GM18868 (cell line): ENCODE results near the gene AMPD1.

ENCODE experiments used
- ATAC-seq: cut with Tn5 transposase; IDR thresholded peaks from one replicate; pipeline ENCODE4 v1.9.1; 2021; ENCODE audit warnings: mild to moderate bottlenecking, moderate library complexity; ENCODE audit not compliant: unreplicated experiment

Gene AMPD1

GRCh38 chr1:114695430-114696058 is at the start of gene AMPD1:
Gene AMPD1 (minus strand): TSS chr1:114695546. CDS start chr1:114695471, 75 bp downstream.
- ATAC-seq = no peak

- no peak for ATAC-seq
These were observed 46.8 kb upstream of the AMPD1 start for GRCh38 chr1:114741963-114742746.

GRCh38 chr1:114740331-114740730 is 45.0 kb upstream of the AMPD1 start:
- ATAC-seq = no peak

- ATAC-seq = no peak
These were observed 42.0 kb upstream of the AMPD1 start for GRCh38 chr1:114737314-114737849.

GRCh38 chr1:114735479-114735878 is 40.1 kb upstream of the AMPD1 start:
- ATAC-seq = no peak

- ATAC-seq = no peak
These were observed 34.4 kb upstream of the AMPD1 start for GRCh38 chr1:114729782-114730181.

- ATAC-seq = no peak
These were observed 33.2 kb upstream of the AMPD1 start for GRCh38 chr1:114728553-114728952.

GRCh38 chr1:114725230-114725629 is 29.9 kb upstream of the AMPD1 start:
- ATAC-seq = no peak

- no peak for ATAC-seq
These were observed 28.6 kb upstream of the AMPD1 start for GRCh38 chr1:114723915-114724314.

GRCh38 chr1:114723457-114723856 is 28.1 kb upstream of the AMPD1 start:
- no peak for ATAC-seq

- no peak for ATAC-seq
These were observed 25.1 kb upstream of the AMPD1 start for GRCh38 chr1:114720492-114720891.

- no peak for ATAC-seq
These were observed 24.1 kb upstream of the AMPD1 start for GRCh38 chr1:114719424-114719787.

GRCh38 chr1:114718661-114719423 is 23.5 kb upstream of the AMPD1 start:
- ATAC-seq = no peak

GRCh38 chr1:114716304-114717170 is 21.2 kb upstream of the AMPD1 start, which contains the start of gene NRAS:
Gene NRAS (minus strand): TSS chr1:114716771. CDS start chr1:114716160, 611 bp downstream.
- peak; percentile 95 for ATAC-seq

- ATAC-seq = peak; percentile 8
These were observed 20.6 kb upstream of the AMPD1 start for GRCh38 chr1:114715952-114716303.

- ATAC-seq = no peak
These were observed 17.6 kb upstream of the AMPD1 start for GRCh38 chr1:114712977-114713376.

- no peak for ATAC-seq
These were observed 15.0 kb upstream of the AMPD1 start for GRCh38 chr1:114710360-114710759.

GRCh38 chr1:114707604-114708003 is 12.3 kb upstream of the AMPD1 start:
- ATAC-seq = no peak

- no peak for ATAC-seq
These were observed 7.9 kb upstream of the AMPD1 start for GRCh38 chr1:114703242-114703641.

GRCh38 chr1:114702737-114703136 is 7.4 kb upstream of the AMPD1 start:
- peak; percentile 88 for ATAC-seq

- ATAC-seq = no peak
These were observed 6.6 kb upstream of the AMPD1 start for GRCh38 chr1:114701931-114702330.
